ENCODE data around the gene ITGB3.
"Not testable (repeated sequence)": the region's sequence is repeated elsewhere in the genome, so short reads cannot be mapped to it uniquely, and the experiment has no call there.

The ITGB3 gene

DNA sequence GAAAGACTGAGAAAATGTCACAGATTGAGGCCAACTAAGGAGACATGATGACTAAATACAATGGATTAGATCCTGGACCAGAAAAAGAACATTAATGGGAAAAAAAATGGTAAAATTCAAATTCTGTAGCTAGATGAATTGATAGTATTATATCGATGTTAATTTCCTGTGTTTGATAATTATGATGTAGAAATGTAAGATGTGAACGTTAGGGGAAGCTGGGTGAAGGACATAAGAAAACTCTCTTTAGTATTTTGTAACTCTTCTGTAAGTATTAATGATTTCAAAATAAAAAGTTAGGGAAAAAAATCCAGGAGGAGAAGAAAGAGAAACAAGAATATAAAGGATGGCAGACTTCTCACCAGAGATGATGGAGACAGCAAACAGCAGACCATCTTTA, 2.8 kb upstream of the ITGB3 start:
- no peak for DNase-seq

DNA sequence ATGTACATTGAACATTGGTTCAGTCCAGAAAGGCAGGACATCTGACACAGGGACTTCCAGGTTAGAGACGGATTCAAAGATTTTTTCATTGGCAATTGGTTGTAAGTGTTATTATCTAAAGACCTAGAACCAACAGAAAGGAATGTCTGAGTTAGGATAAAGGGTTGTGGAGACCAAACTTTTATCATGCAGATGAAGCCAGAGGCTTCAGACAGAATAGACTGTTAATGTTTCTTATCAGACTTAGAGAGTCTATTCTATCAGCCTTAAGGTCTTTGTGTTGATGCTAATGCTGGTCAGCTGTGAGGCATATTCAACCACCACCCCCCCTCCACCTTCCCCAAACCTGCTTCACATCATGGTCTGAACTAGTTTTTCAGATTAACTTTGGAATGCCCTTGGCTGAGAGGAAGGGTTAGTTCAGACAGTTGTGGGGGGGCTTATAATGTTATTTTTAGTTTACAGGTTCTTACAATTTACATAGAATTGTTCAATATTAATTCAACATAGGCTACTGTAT, 2.1 kb upstream of the ITGB3 start:
- DNase-seq, result no peak

DNA sequence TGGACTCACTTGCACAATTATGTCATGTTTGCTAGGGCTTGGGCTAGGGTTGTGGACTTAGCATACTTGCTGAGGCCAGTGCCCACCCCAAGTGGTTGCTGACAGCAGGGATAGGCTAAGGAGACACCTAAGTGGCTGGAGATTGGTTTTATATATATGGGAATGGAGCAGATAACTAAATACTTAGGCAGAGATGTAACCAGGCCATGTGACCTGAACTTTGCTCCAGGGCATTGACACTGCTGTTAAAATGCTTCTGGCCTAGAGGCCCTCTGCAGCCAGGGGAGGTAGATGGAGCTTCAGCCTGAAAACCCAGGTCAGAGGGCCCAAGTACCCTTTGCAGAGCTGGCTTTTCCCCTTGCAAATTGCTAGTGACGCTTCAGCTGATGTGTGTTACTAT, 1.4 kb upstream of the ITGB3 start:
- no peak for DNase-seq

DNA sequence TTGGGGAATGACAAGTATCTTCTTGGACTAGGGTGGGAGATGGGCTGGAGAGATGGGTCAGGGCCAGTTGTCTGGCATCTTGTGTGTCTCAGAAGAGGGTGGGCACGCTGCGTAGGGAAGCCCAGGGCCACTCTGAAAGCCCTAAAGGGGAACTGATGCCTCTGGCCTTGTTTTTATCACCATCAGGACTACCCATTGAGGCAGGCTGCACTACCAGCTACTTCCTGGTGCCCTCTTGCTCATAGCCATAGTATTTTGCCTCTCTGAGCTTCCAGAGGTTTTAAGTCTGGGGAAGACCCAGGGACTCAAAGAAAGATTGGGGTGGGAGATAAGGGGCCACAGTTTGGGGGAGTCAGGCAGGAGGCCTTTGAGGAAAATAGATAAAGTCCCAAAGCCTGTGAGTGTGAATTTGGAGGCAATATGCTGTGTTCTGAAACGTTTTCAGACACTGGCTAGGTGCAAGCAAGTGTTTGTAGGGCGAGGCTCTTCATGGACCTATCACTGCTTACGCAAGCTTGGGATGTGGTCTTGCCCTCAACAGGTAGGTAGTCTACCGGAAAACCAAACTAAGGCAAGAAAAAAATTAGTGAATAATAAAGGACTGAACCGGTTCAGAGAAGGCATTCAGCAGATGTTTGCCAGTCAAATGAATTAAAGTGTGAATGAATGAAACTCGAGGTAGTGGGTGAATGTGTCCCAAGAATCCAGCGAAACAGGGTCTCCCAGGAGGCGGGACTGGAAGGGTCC, 688 bp upstream of the ITGB3 start:
- no peak for DNase-seq

DNA sequence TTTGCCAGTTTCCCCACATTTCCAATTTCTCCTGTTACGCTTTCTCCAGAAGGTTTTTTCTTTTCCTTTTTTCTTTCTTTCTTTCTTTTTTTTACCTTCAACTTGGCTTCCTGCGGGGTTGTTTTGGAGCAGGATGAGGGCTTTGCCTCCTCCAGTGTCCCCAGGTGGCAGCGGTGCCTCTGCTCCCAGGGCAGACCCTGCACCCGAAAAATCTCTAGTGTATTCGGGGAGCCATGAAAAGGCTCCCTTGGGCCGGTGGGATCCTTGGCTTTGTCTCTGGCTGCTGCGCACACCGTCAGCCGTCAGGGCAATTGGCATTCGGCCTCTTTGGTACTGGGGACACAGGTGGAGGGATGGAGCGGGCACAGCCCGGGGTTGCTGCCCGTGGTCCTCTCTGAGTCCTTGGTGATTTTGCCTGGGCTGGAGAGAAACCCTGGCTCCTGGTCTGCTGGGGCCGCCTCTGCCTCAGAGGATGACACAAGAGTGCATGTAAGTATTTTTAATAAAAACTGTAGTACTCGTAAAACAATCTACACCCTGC, 846 bp downstream of the ITGB3 start:
- no peak for DNase-seq

DNA sequence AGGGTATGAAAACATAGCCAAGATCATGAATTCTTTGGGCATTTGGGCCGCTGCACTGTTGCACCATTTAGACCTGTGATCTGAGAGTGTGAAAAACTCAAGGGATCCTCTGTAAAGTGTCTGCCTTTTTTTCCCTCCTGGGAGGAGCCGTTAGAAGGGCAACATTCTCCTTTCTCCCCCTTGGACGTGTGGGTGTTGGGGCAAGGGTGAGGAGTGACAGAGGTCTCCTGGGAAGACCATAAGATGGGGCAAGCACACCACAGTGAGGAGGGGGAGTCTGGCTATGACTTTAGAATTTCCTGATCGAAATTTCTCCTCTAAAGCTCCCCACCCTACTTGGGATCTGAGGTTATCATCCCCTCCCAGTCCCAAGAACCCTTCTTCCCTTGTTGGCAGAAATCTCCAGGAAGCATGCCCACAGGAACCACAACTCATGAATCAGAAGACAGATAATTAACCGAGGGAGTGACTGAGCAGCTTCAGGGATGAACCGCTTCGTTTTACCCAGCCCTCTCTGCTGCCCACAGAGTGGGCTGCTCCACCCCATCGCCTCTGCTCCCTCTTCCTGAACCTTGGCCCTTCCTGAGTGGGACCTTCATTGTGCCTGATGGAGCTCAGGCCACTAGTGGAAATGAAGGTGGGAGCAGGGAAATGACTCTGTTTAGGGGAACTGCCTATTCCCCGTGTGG, 4.2 kb downstream of the ITGB3 start:
- peak; percentile 5 for DNase-seq

DNA sequence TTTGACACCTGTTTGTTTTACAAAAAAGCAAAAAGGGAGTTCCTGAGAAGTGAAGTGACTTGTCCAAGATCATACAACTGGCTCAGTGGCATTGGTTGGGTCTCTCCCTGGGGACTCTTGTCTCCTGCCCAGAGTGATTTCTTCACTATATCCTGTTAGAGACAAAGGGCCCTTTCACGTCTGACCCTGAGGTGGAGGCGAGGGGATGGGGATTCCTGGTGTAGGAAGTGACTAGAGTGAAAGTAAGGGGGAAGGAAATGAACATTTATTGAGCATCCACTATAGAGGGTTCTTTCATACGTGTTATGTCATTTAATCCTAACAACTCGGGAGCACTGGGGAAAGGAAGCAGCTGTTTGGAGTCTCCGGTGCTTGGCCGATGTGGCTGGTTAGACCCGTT, 9.0 kb downstream of the ITGB3 start:
- no peak for DNase-seq

DNA sequence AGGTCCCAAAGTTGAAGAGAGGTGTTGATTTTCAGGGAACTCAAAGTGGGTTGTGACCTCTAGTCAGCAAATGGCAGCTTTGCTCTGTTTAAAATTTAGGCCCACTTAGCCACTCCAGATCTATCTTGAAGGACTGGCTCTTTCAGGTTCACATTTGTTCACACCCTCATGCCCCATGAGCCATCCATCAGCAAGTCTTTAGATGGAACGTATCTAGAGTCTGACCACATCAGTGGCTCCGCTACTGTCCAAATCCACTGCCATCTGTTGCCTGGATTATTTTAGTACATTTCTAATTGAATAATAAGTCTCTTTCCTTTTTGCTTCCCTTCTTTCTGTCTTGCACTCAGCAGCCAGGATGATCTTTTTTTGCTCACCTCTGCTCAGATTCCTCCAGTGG, 10.5 kb downstream of the ITGB3 start:
- no peak for DNase-seq

DNA sequence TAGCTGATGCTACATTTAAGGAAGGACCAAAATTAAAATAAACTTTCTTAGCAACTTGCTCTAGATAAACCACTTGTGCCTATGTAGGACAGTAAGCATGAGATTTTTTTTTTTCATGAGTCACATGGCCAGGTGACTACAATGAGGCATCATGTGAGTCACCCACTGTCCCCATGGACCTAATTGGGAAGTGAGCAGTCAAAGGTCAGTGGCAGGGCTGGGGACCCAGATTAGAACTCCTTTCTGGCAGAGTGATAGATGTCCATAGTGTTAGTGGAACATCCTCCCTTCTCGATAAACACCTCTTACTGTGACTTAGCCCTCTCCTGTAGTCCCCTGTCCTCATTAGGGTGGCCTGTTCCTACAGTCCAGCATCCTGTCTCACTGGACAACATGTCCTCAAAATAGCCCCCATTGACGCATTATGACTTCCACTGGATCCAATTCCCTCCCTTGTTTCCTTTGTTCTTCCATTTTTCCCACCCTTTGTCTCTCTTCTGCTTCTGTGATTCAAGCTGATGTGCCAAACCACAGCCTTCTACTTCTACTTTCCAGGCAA, 12.4 kb downstream of the ITGB3 start:
- DNase-seq, result no peak

DNA sequence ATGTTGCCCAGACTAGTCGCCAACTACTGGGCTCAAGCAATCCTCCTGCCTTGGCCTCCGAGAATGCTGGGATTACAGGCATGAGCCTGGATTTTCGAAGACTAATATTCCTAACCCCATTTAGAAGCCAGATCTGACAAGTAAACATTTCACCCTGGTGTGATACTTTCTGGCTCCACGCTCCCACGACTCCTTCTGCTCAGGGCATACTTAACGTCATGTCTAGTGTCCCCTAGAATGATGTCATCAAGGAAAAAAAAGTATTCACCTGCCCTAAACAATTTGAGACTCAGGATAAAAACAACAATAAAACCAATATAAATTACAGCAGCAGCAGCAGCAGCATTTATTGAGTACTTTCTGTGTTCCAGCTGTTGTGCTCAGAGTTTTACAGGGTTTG, 13.2 kb downstream of the ITGB3 start:
- no peak for DNase-seq

DNA sequence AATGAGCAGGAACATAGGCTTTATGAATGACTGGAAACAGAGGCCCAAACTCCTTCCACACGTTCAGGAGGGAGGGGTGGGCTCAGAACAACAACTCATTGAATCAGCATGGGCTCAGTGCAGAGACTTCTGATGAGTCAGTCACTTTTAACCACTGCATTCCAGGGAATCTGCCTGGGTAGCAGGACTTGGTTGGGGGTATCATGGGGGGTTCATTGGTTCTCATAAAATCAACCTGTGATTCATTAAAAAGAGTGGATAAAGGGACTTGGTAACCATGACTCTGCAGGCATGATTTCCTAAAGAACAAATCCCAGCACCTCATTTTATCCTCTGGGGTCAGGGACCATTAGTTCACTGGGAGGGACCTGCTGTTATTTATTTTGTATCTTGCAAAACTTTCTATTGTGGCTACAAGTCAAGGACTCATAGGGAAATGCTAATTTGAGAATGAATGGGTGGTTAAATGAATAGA, 13.8 kb downstream of the ITGB3 start:
- no peak for DNase-seq

DNA sequence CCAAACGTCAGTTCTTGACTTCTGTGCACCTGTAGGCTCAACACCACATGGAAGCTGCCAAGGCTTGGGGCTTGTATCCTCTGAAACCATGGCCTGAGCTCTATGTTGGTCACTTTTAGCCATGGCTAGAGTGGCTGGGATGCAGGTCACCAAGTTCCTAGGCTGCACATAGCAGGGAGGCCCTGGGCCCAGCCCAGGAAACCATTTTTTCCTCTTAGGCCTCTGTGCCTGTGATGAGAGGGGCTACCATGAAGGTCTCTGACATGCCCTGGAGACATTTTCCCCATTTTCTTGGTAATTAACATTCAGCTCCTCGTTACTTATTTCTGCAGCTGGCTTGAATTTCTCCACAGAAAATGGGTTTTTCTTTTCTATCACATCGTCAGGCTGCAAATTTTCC, 15.3 kb downstream of the ITGB3 start:
- not testable (repeated sequence) for DNase-seq

DNA sequence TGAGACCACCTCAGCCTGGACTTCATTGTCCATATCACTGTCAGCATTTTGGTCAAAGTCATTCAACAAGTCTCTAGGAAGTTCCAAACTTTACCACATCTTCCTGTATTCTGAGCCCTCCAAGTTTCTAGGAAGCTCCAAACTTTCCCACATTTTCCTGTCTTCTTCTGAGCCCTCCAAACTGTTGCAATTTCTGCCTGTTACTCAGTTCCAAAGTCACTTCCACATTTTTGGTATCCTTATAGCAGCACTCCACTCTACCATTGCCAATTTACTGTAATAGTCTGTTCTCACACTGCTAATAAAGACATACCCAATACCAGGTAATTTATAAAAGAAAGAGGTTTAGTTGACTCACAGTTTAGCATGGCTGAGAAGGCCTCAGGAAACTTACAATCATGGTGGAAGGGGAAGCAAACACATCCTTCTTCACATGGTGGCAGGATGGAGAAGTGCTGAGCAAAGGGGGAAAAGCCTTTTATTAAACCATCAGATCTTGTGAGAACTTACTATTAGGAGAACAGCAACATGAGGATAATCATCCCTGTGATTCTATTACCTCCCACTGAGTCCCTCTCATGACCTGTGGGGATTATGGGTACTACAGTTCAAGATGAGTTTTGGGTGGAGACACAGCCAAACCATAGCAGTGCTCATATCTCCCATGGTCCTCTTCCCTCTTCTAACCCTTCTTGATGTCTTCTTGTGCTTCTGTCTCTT, 16.1 kb downstream of the ITGB3 start:
- not testable (repeated sequence) for DNase-seq

DNA sequence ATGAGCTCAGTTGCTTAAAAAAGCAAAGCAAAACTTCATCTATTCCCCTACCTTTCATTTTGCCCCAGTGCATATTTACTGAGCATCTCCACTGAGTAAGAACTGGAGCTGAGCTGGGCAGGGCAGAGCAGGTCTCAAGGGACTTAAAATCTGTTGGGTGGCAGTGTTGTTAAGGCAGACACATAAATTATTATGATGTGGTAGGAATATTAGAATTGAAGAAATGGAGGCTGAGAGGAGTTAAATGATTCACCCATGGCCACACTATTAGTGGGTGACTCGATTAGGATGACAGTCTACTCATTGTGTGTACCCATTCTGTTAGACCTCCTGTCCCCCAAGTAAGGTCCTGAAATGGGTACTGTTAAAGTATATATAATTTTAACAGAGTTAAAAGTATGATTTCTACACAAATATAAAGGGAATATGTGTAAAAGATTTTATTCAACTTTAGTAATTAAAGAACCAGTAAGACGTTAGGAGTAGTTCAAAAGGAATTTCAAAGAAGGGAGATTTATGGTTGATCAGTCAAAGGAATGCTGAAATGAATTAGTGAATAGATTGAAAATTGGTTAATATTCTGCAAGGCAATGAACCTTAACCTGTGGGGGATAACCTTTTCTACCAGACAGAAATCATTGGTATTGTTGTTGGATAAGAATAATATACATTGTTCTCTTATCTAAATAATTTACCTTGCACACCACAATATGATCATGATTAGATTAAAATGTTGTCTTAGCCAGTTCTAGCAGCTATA, 17.5 kb downstream of the ITGB3 start:
- no peak for DNase-seq

DNA sequence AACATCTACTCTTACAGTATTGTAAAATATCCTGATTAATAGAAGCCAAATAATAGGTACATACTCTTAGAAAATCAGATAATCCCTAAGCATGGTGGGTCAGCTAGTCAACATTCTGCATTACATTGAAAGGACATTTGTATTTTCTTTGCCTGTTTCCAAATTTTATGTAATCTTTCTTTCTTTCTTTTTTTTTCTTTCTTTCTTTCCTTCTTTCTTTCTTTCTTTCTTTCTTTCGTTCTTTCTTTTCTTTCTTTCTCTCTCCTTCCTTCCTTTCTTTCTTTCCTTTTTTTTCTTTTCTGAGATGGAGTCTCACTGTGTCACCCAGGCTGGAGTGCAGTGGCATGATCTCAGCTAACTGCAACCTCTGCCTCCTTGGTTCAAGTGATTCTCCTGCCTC, 18.9 kb downstream of the ITGB3 start:
- DNase-seq, result no peak

DNA sequence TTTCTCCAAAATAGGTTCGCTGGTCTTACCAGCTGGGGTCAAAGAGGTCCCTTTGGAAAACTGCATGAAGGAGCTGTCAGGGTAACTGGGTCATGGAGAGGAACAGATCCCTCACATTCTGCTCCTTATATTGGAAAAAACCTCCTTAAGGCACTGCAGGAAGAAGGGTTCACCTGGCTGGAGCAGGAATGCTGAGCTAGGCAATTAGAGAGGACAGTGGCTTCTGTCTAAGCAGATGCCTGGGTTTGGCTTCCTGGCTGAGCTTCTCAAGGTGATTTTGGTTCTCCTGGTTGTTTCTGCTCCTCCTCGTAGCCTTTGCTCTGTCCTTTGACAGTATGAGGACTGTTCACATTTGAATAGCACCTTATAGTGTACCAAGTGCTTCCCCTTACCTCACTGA, 19.6 kb downstream of the ITGB3 start:
- DNase-seq, result no peak

DNA sequence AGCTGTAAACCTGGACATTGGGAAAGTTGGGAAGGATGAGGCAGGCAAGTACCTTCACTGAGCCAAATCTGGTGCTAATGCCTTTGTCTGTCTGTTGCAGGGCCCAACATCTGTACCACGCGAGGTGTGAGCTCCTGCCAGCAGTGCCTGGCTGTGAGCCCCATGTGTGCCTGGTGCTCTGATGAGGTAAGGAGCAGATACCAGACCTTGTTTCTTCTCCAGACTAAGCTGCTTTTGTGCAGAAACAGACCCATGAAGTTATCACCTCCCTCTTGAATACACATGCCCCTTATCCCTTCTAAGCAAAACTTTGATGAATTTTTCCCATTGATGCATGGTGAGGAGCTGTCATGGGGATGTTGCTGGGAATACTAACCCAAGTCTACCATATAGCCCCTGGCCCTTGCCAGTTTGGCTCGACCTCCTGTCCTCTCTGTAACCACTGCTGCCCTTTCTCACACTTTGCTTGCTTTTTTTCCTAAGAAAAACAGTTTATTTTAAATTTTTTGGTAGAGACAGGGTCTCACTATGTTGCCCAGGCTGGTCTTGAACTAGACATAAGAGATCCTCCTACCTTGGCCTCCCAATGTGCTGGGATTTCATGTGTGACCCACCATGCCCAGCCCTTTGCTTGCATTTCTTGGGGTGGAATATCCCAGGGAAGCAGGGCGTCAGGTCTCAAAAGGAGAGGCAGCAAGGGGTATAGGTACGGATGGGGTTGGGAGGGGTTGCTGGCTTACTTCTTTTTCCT, 20.9 kb downstream of the ITGB3 start:
- no peak for DNase-seq

DNA sequence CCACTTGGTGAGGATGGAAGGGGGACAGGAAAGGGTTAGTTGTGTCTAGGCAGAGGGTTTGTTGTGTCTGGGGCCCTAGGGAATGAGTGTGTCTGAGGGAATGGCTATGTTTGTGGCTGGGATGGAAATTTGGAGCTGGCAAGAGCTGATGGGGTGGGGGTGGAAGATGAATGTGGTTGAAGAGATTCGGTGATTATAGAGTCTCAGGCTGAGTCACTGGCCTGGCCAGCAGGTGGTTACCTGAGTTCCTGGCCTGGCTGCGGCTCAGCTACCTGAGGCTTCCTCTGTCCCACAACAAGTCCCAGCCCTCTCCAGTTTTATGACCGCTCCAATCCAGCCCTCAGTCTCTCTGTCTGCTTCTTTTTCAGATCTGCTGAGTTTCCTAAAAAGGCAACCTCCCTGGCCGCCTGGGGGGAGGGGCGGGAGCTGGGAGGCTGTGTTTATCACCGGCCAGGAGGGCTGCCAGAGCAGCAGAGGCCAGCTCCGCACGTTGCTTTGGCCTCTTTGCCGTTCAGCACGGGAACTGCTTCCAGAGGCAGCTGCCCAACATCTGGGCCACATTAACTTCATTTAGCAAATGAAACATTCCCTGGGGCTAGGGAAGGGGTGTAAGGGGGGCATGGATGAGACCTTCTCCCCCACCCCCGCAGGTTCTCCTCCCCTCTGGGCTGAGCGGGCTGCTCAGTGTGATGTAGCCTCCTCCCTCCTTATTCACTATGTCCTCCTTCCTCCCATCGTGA, 21.8 kb downstream of the ITGB3 start:
- DNase-seq, result no peak

DNA sequence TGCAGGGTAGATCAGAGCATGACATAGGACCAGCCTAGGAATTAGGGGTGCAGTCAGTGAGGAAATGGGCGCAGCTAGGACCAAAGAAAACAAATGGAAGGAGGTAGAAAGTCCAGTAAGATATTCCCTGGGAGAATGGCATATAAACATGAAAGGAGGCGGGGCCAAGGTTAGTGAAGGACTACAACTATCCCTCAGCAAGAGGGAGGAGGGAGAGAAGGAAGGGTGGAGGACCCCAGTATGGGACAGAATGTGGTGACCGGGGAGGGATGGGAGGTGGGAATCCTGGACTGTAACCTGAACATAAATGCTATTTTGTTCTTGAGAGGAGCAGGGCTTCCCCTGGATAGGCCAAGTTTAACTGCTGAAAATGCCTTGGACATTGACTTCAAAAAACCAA, 22.8 kb downstream of the ITGB3 start:
- no peak for DNase-seq

DNA sequence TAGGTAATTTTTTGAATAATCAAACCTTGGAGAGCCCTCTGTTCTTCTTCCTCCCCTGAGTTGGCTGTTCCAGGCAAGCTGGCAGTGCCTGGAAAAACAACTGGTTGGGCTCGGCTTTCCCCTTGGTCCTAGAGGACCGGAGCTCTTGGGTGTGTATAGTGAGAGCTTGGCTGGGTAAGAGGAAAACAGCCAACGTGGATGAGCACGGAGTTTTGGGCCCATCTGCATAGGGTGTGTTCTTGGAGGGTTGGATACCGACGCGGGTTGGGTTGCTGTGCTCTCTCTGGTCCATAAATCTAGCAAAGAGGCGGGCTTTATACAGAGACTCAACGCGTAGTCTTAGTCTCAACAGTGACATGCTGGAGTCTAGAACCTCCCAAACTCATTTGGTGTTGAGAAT, 23.2 kb downstream of the ITGB3 start:
- DNase-seq, result no peak

DNA sequence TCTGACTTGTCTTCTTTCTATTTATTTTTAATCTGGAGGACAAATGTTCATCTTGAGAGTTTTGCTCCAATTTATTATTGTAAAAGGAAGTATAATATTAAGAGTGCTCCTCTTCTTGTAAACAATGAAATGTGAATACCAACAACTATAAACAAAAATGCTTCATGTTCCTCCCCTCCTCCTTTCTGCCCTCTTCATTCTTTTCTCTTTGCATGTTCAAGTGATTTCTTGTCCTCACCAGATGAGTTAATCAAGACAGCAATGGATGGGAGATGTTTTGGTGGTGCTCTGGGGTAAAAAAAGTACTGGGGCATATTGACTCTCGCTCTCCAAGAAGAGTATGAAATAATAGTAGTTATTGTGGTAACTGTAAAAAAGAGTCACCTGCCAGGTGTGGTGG, 24.3 kb downstream of the ITGB3 start:
- DNase-seq, result no peak

Data from activated CD4-positive, alpha-beta T cell treated with anti-CD3 and anti-CD28 coated beads, Interleukin-2, Interleukin-6, amounts not matched to agents 100 ng/mL and 50 ng/mL, durations not matched to agents 16 hours and 8 hours (primary cell).